GM19455 (cell line): ENCODE results near the gene TARS2.

Experiments
- ATAC-seq: cut with Tn5 transposase; IDR thresholded peaks from one replicate; pipeline ENCODE4 v1.9.1; 2021; ENCODE audit not compliant: unreplicated experiment

Gene TARS2

GRCh38 chr1:150507912-150508864, 21.0 kb downstream of the TARS2 start, which contains the start of gene ECM1:
Gene ECM1 (plus strand): TSS chr1:150508109. CDS start chr1:150508210, 101 bp downstream.
- no peak for ATAC-seq

GRCh38 chr1:150508982-150509381, 21.8 kb downstream of the TARS2 start:
- ATAC-seq, result no peak

GRCh38 chr1:150511551-150511950, 24.3 kb downstream of the TARS2 start:
- ATAC-seq, result no peak

GRCh38 chr1:150511985-150512660, 24.9 kb downstream of the TARS2 start:
- no peak for ATAC-seq

GRCh38 chr1:150512846-150513245, 25.6 kb downstream of the TARS2 start:
- no peak for ATAC-seq

- ATAC-seq, result no peak
These were observed 26.2 kb downstream of the TARS2 start for GRCh38 chr1:150513351-150513791.

- ATAC-seq, result no peak
These were observed 27.0 kb downstream of the TARS2 start for GRCh38 chr1:150514260-150514659.

- no peak for ATAC-seq
These were observed 27.7 kb downstream of the TARS2 start for GRCh38 chr1:150514913-150515327.

- peak; percentile 93 for ATAC-seq
These were observed 28.3 kb downstream of the TARS2 start, which contains the start of gene FALEC for GRCh38 chr1:150515328-150516049. Gene FALEC (plus strand): TSS chr1:150515752.

GRCh38 chr1:150516050-150516591, 28.9 kb downstream of the TARS2 start:
- ATAC-seq, result no peak

GRCh38 chr1:150516616-150517015, 29.4 kb downstream of the TARS2 start:
- ATAC-seq, result no peak

- ATAC-seq, result no peak
These were observed 34.2 kb downstream of the TARS2 start for GRCh38 chr1:150521196-150521968.

- ATAC-seq, result no peak
These were observed 38.1 kb downstream of the TARS2 start for GRCh38 chr1:150525348-150525747.

GRCh38 chr1:150528196-150528595, 41.0 kb downstream of the TARS2 start:
- no peak for ATAC-seq

GRCh38 chr1:150529017-150529416, 41.8 kb downstream of the TARS2 start:
- no peak for ATAC-seq

- no peak for ATAC-seq
These were observed 43.4 kb downstream of the TARS2 start for GRCh38 chr1:150530491-150531159.

GRCh38 chr1:150532860-150533259, 45.6 kb downstream of the TARS2 start:
- ATAC-seq, result no peak

GRCh38 chr1:150534002-150534401, 46.8 kb downstream of the TARS2 start:
- ATAC-seq, result no peak

GRCh38 chr1:150535511-150536287, 48.5 kb downstream of the TARS2 start:
- no peak for ATAC-seq
